GM18519 (cell line): ENCODE results near the gene CLEC11A.
"Not testable (repeated sequence)": the region's sequence is repeated elsewhere in the genome, so short reads cannot be mapped to it uniquely, and the experiment has no call there.

ENCODE experiments used
- ATAC-seq: cut with Tn5 transposase; IDR thresholded peaks from one replicate; pipeline ENCODE4 v1.9.1; 2021; ENCODE audit warnings: mild to moderate bottlenecking, moderate library complexity; ENCODE audit not compliant: unreplicated experiment, low FRiP score

Gene CLEC11A

GRCh38 chr19:50721441-50722137 lies 1.6 kb upstream of the CLEC11A start:
- ATAC-seq: no peak

GRCh38 chr19:50722201-50723013 lies 757 bp upstream of the CLEC11A start:
- no peak for ATAC-seq

GRCh38 chr19:50723735-50724521 lies 764 bp downstream of the CLEC11A start:
- no peak for ATAC-seq

GRCh38 chr19:50724522-50725217 lies 1.5 kb downstream of the CLEC11A start:
- ATAC-seq: peak; percentile 56

- ATAC-seq: peak; percentile 7
Measured at GRCh38 chr19:50725218-50725910, 2.2 kb downstream of the CLEC11A start.

- no peak for ATAC-seq
Measured at GRCh38 chr19:50725911-50726230, 2.7 kb downstream of the CLEC11A start.

- ATAC-seq: no peak
Measured at GRCh38 chr19:50728084-50728737, 5.0 kb downstream of the CLEC11A start.

GRCh38 chr19:50729894-50730293 lies 6.7 kb downstream of the CLEC11A start:
- no peak for ATAC-seq

GRCh38 chr19:50735869-50736268 lies 12.7 kb downstream of the CLEC11A start:
- ATAC-seq: no peak

GRCh38 chr19:50736338-50736737 lies 13.2 kb downstream of the CLEC11A start:
- no peak for ATAC-seq

- ATAC-seq: no peak
Measured at GRCh38 chr19:50739132-50739913, 16.2 kb downstream of the CLEC11A start.

- no peak for ATAC-seq
Measured at GRCh38 chr19:50739914-50740426, 16.8 kb downstream of the CLEC11A start.

GRCh38 chr19:50741179-50741933 lies 18.2 kb downstream of the CLEC11A start:
- no peak for ATAC-seq

- ATAC-seq: no peak
Measured at GRCh38 chr19:50743537-50743936, 20.4 kb downstream of the CLEC11A start.

GRCh38 chr19:50745221-50745620 lies 22.1 kb downstream of the CLEC11A start:
- ATAC-seq: no peak

- ATAC-seq: not testable (repeated sequence)
Measured at GRCh38 chr19:50747141-50747540, 24.0 kb downstream of the CLEC11A start.

- ATAC-seq: no peak
Measured at GRCh38 chr19:50749490-50749889, 26.3 kb downstream of the CLEC11A start.

GRCh38 chr19:50750010-50750409 lies 26.8 kb downstream of the CLEC11A start:
- no peak for ATAC-seq
